Chondrocyte (in vitro differentiated cells): ENCODE data around the gene PRKCA. TPM values are rescaled to one million over a fixed set of nuclear protein-coding genes. Genes with fewer than 3 reads are reported as not detected.

Source experiments
- DNase-seq: peaks from one replicate; pipeline ENCODE4 v3.0.0; 2021; ENCODE audit warnings: mixed read lengths, low spot score
- H3K27ac Mint-ChIP-seq: one replicate; pipeline ENCODE4 v1.8.0; 2021; ENCODE audit warnings: mild to moderate bottlenecking, moderate library complexity, mixed read lengths; ENCODE audit not compliant: unreplicated experiment
- H3K27me3 Mint-ChIP-seq: 2 replicates; pipeline ENCODE4 v1.8.0; 2021; ENCODE audit warnings: low read depth, mixed read lengths
- H3K36me3 Mint-ChIP-seq: 2 replicates; pipeline ENCODE4 v1.8.0; 2021; ENCODE audit warnings: low read depth, mixed read lengths
- H3K4me1 Mint-ChIP-seq: 2 replicates; pipeline ENCODE4 v1.8.0; 2021; ENCODE audit warnings: low read depth, mild to moderate bottlenecking, mixed read lengths
- H3K4me3 Mint-ChIP-seq: one replicate; pipeline ENCODE4 v1.8.0; 2021; ENCODE audit warnings: mild to moderate bottlenecking, moderate library complexity, mixed read lengths; ENCODE audit not compliant: unreplicated experiment
- H3K9me3 Mint-ChIP-seq: 2 replicates; pipeline ENCODE4 v1.8.0; 2021; ENCODE audit warnings: low read depth, mixed read lengths
- CTCF ChIP-seq: fragments of 200-600 bp; sonication (generic); IDR thresholded peaks from 2 replicates; pipeline ENCODE4 v1.5.0; 2021; ENCODE audit warnings: antibody characterized with exemption, mild to moderate bottlenecking, moderate library complexity
- total RNA-seq: library from RNA; stranded (reverse); gene quantifications from 3 replicates; pipeline ENCODE4 v1.2.1, GENCODE V29; 2021

The PRKCA gene
- total RNA-seq, 1 donor from 2014 or later = 51.5 TPM

- Mint-ChIP-seq H3K4me3 (no peak overlapping the region), H3K9me3 (no peaks in the 10 kb centered on the region), H3K27me3 (peaks cover 72% of the 10 kb centered on the region), H3K36me3 (no peaks in the 10 kb centered on the region), H3K4me1 (no peaks in the 10 kb centered on the region), H3K27ac (no peak overlapping the region)
- DNase-seq = no peak
- TF ChIP-seq CTCF = no peak
These were observed 533.9 kb downstream of the PRKCA start for GRCh38 chr17:66836063-66837005.

GRCh38 chr17:66837226-66837625, 534.8 kb downstream of the PRKCA start:
- peaks cover 66% of the 10 kb centered on the region for H3K27me3 Mint-ChIP-seq
- H3K9me3 Mint-ChIP-seq = no peaks in the 10 kb centered on the region
- no peak for DNase-seq
- no peaks in the 10 kb centered on the region for H3K4me1 Mint-ChIP-seq
- H3K36me3 Mint-ChIP-seq = no peaks in the 10 kb centered on the region
- no peak overlapping the region for H3K27ac Mint-ChIP-seq
- H3K4me3 Mint-ChIP-seq = no peak overlapping the region
- no peak for TF ChIP-seq CTCF

GRCh38 chr17:66837885-66838665, 535.7 kb downstream of the PRKCA start:
- Mint-ChIP-seq H3K9me3 (no peaks in the 10 kb centered on the region), H3K4me3 (no peak overlapping the region), H3K27ac (no peak overlapping the region), H3K36me3 (no peaks in the 10 kb centered on the region), H3K4me1 (no peaks in the 10 kb centered on the region), H3K27me3 (peaks cover 60% of the 10 kb centered on the region)
- TF ChIP-seq CTCF = no peak
- DNase-seq = no peak

GRCh38 chr17:66839616-66840015, 537.2 kb downstream of the PRKCA start:
- no peak for TF ChIP-seq CTCF
- peaks cover 55% of the 10 kb centered on the region for H3K27me3 Mint-ChIP-seq
- H3K4me1 Mint-ChIP-seq = no peaks in the 10 kb centered on the region
- no peak for DNase-seq
- H3K9me3 Mint-ChIP-seq = no peaks in the 10 kb centered on the region
- no peak overlapping the region for H3K27ac Mint-ChIP-seq
- no peak overlapping the region for H3K4me3 Mint-ChIP-seq
- H3K36me3 Mint-ChIP-seq = no peaks in the 10 kb centered on the region

GRCh38 chr17:66840061-66840460, 537.6 kb downstream of the PRKCA start:
- TF ChIP-seq CTCF = no peak
- Mint-ChIP-seq H3K4me3 (no peak overlapping the region), H3K36me3 (no peaks in the 10 kb centered on the region), H3K4me1 (no peaks in the 10 kb centered on the region), H3K9me3 (no peaks in the 10 kb centered on the region), H3K27me3 (peaks cover 58% of the 10 kb centered on the region), H3K27ac (no peak overlapping the region)
- no peak for DNase-seq
